Ovary (tissue), 3 donors: ENCODE results near the gene TMA16.

Source experiments
- CTCF ChIP-seq, 3 donors: fragments of 450-650 bp in 2 of 3; fragments of 200-600 bp in 1 of 3; IDR thresholded peaks; one replicate each; pipeline versions ENCODE4 v1.5.1 to v1.8.0; 2016 to 2022; ENCODE audit warnings: antibody characterized with exemption in 3 of 3, mild to moderate bottlenecking in 1 of 3
- EP300 ChIP-seq: sonication (generic); formaldehyde crosslinking; IDR thresholded peaks from one replicate; pipeline ENCODE4 v1.6.1; 2017; ENCODE audit warnings: antibody characterized with exemption
- POLR2A ChIP-seq: fragments of 450-650 bp; IDR thresholded peaks from one replicate; pipeline ENCODE4 v1.6.1; 2017; ENCODE audit warnings: antibody characterized with exemption, mild to moderate bottlenecking, moderate library complexity
- donor health status: DM: no; HTN: no; CAD: no.

- TF ChIP-seq CTCF (IDR thresholded peaks at IDR 0.05): no peak
- no peak for TF ChIP-seq EP300
- no peak for TF ChIP-seq POLR2A
Measured at GRCh38 chr4:163523791-163524365, 29.4 kb downstream of the TMA16 start.
